ENCODE data around the gene FAAP20.

DNA sequence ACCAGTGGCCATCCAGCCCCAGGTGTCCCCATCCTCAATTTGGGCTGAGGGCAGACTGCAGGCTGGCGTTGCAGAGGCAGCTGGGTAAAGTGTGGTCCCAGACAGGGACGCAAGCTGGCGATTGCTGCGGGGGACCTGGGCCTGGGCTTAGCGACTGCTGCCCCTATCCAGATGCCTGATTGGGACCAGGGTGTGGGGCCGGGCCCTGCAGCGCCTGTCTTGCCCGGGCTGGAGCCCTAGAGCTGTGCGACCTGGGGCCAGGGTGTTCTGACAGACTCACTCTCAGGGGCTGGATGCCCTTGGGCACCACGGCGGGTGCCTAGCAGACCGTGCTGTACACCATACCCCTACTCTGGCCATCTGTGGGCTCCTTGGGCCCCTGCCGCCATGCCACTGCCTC lies 16.2 kb upstream of the FAAP20 start:
- TF ChIP-seq, protein P1, sequence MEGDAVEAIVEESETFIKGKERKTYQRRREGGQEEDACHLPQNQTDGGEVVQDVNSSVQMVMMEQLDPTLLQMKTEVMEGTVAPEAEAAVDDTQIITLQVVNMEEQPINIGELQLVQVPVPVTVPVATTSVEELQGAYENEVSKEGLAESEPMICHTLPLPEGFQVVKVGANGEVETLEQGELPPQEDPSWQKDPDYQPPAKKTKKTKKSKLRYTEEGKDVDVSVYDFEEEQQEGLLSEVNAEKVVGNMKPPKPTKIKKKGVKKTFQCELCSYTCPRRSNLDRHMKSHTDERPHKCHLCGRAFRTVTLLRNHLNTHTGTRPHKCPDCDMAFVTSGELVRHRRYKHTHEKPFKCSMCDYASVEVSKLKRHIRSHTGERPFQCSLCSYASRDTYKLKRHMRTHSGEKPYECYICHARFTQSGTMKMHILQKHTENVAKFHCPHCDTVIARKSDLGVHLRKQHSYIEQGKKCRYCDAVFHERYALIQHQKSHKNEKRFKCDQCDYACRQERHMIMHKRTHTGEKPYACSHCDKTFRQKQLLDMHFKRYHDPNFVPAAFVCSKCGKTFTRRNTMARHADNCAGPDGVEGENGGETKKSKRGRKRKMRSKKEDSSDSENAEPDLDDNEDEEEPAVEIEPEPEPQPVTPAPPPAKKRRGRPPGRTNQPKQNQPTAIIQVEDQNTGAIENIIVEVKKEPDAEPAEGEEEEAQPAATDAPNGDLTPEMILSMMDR (IDR thresholded peaks at IDR 0.05) = no peak
- TF ChIP-seq EP300 (IDR thresholded peaks at IDR 0.05) (no peak), POLR2AphosphoS5 (IDR thresholded peaks at IDR 0.05) (no peak), POLR2A (IDR thresholded peaks at IDR 0.05) (no peak)

Data from upper lobe of left lung (tissue), 4 donors.